NCI-H446 (cell line): ENCODE results near the gene ABHD18.
"Not testable (repeated sequence)": the region's sequence is repeated elsewhere in the genome, so short reads cannot be mapped to it uniquely, and the experiment has no call there.

Experiments used
- DNase-seq, 2 experiments: peaks; one replicate each; lab custom pipeline; 2025; lab: John Stamatoyannopoulos, UW

The ABHD18 gene

GRCh38 chr4:127993151-127993550, 27.9 kb downstream of the ABHD18 start:
- DNase-seq = no peak

DNA sequence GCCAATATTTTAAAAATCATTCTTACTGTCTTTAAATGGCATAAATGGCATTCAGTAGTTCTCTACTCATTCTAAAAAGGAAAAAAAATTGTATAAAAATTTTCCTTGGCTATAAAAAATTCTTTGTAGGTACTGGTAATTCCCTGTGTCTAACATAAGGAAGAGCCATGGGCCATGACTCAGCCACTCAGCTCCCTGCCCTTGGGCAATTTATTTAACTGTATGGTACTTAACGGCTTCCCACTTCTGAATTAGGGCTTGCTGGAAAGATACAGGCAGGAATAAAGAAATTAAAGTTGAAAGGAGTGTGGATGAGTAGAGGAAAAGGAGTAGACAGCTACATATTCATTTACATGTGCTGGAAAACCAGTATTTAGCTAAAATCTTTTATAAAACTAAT, 30.6 kb downstream of the ABHD18 start:
- no peak for DNase-seq

- not testable (repeated sequence) for DNase-seq
Observed at GRCh38 chr4:127996521-127996920, 31.3 kb downstream of the ABHD18 start.

DNA sequence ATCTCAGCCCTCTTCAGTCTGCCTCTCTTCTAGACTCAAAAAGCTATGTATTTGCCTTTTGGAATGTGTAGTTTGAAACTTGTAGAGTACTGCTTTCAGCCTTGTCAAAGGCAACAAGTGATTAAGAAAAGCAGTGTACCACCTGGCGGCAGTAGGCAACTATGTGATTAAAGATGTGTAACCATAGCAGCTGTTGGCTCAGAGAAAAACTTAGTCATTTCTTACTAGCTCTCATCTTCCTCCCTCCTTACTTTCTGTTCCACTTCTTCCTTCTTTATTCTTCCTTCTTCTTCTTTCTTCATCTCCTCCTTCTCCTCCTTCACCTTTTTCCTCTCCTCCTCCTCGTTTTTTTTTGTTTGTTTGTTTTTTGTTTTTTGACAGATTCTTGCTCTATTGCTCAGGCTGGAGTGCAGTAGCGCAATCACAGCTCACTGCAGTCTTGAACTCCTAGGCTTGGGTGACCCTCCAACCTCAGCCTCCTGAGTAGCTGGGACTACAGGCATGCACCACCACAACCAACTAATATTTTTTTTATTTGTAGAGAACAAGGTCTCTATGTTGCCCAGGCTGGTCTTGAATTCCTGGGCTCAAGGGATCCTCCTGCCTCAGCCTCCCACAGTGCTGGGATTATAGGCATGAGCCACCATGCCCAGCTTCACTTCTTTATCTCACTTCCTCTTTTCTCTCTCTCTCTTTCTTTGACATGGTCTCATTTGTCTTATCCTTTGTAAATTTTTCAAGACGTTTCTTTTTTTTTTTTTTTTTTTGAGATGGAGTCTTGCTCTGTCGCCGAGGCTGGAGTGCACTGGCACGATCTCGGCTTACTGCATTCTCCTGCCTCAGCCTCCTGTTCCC, 32.6 kb downstream of the ABHD18 start:
- DNase-seq = no peak

- DNase-seq = no peak
Observed at GRCh38 chr4:128006592-128006991, 41.4 kb downstream of the ABHD18 start.

DNA sequence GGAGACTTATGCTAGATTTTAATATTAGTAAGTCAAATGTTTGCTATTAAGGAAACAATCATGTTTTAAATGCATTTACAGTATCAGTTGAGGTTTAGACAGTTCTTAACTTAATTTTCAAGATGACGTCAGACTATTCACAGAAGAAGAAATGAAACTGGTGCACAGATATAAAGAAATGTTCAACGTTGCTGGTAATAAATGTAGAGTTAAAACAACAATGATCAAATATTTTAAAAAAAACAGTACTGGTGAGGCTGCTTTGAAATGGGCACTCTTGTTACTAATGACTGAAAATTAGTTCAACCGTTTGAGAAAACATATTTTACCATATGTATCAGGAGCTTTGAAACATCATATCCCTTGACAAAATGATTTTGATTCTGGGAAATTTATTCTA, 44.2 kb downstream of the ABHD18 start:
- DNase-seq = no peak

GRCh38 chr4:128025319-128025718, 60.1 kb downstream of the ABHD18 start:
- no peak for DNase-seq

DNA sequence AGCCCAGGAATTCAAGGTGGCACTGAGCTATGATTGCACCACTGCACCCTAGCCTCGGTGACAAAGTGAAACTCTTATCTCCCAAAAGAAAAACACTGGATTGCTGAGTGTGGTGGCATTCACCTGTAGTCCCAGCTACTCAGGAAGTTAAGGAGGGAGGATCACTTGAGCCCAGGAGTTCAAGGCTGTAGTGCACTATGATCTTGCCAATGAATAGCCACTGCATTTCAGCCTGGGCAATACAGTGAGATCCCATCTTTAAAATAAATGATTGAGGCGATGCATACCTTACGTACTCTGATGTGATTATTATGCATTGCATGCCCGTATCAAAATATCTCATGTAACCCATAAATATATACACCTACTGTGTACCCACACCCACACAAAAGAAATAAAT, 64.7 kb downstream of the ABHD18 start:
- DNase-seq = no peak

DNA sequence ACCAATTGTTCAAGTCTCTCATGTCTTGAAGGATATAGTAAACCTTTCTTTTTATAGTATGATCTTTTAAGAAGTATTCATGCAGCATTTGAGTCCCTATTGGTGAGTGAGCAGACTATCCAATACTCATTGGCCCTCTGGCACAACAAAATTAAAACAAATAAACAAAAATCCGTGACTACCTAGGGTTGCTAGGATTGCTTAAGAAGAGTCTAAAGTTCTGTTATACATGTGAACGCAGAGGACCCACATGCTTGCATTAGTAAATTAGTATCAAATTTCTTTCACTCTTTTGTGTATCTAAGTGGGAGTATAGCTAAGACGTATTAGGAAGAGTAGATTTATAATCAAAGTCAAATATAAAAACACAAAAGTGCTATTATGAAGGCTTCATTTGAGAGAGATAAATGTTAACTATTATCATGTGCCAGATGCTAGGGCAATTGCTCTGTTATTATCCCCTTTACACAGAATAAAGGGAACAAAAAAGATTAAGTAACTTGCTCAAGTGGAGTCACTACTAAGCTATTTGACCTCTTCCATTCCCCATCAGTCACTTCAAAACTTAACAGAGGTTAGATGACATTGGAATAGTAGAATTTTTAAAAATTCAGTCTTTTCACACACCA, 66.7 kb downstream of the ABHD18 start:
- DNase-seq = no peak

DNA sequence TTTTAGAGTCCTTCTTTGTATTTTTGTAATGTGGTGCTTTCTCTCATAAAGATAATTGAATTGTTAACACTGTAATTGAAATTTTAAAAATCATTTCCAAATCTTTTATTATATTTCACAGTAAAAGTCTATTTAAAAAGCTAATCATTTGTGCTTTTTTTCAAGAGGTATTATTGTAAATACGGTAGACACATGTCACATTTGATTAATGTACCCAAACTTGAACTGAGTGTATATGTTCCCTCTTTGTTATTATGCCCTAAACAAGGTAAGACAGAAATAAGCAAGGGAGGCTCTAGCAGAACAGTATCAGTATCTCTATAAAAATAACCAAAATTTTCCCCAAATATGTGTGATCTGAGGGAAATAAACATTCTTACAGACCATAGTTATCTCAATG, 74.4 kb downstream of the ABHD18 start:
- no peak for DNase-seq

GRCh38 chr4:128047019-128047418, 81.8 kb downstream of the ABHD18 start:
- not testable (repeated sequence) for DNase-seq

GRCh38 chr4:128047514-128047913, 82.3 kb downstream of the ABHD18 start:
- DNase-seq = not testable (repeated sequence)

GRCh38 chr4:128051229-128051628, 86.0 kb downstream of the ABHD18 start:
- peak in 1 of 2 experiments; percentile 14 for DNase-seq

- DNase-seq = not testable (repeated sequence)
Observed at GRCh38 chr4:128054907-128055306, 89.7 kb downstream of the ABHD18 start.

GRCh38 chr4:128055441-128056206, 90.4 kb downstream of the ABHD18 start:
- DNase-seq = not testable (repeated sequence)

GRCh38 chr4:128056396-128056795, 91.2 kb downstream of the ABHD18 start:
- no peak for DNase-seq

- no peak for DNase-seq
Observed at GRCh38 chr4:128060121-128060698, 95.0 kb downstream of the ABHD18 start.

- DNase-seq = peak; percentile 92 to 95
Observed at GRCh38 chr4:128060699-128061565, 95.7 kb downstream of the ABHD18 start, which contains the start of gene LARP1B. TSS of gene LARP1B (plus strand) at chr4:128061312. CDS start at chr4:128074952, 13,640 bp downstream.

- DNase-seq = peak in 1 of 2 experiments; percentile 29
Observed at GRCh38 chr4:128061566-128062536, 96.6 kb downstream of the ABHD18 start.

- not testable (repeated sequence) for DNase-seq
Observed at GRCh38 chr4:128066453-128066820, 101.2 kb downstream of the ABHD18 start.
